ENCODE data around the gene CACNA1C.

The CACNA1C gene

GRCh38 chr12:2503762-2504161, 451.0 kb downstream of the CACNA1C start:
- no peak for DNase-seq (ENCODE audit: low read depth, low spot score)

DNA sequence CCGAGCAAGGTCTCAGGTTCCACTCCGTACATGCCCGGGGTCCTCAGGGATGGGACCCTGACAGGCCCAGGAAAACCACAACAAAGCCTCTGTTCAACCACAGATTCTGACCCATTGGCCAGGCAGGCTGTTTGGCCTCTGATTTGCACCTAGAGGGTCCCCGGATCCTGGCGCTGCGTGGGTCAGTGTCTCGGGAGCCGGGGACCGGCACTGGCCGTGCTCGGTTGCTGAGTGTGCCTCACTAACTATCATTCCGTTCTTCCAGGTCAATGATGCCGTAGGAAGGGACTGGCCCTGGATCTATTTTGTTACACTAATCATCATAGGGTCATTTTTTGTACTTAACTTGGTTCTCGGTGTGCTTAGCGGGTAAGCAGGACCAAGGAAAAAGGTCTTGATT, 451.8 kb downstream of the CACNA1C start:
- no peak for DNase-seq (ENCODE audit: low read depth, low spot score)

DNA sequence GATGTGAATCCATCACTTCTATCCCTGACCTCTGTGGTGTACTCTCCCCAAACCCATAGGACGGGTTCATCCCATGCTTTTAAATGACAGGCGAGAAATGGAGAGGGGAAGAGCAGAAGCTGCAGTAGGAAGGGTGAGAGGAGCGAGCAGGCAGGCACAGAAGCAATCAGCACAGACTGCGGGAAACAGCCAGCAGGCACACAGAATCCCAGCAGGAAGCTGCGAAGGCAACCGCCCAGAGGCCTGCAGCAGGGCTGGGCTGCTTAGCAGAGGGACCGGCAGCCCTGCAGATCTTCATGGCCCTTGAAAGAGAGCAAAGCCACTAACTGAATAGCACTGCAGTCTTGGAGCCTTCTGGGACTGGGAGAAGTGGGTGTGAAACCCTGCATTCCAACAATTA, 455.0 kb downstream of the CACNA1C start:
- no peak for DNase-seq (ENCODE audit: low read depth, low spot score)

GRCh38 chr12:2509137-2509536, 456.4 kb downstream of the CACNA1C start:
- no peak for DNase-seq (ENCODE audit: low read depth, low spot score)

DNA sequence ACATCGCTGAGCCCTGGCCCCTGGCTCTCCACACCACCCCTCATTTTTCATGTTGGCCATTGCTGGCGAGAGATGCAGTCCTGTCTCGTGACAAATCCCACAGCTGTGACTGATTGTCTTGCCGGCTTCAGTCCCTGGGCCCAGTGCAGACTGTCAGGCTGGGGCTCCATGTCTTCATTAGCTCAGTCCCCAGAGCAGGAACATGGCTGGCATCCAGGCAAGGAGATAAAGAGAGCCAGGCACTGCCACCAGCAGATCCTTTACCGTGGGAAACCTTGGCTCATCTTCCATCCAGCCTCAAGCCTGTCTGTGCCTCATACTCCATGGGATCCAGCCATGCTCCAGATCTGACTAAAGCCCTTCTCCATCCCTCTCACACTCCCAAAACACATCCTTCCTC, 457.3 kb downstream of the CACNA1C start:
- DNase-seq (ENCODE audit: low read depth, low spot score), result no peak

GRCh38 chr12:2513141-2514037, 460.6 kb downstream of the CACNA1C start:
- DNase-seq (ENCODE audit: low read depth, low spot score), result no peak

- DNase-seq (ENCODE audit: low read depth, low spot score), result no peak
Measured at GRCh38 chr12:2514038-2514340, 461.2 kb downstream of the CACNA1C start.

GRCh38 chr12:2520722-2521246, 468.0 kb downstream of the CACNA1C start:
- no peak for DNase-seq (ENCODE audit: low read depth, low spot score)

- no peak for DNase-seq (ENCODE audit: low read depth, low spot score)
Measured at GRCh38 chr12:2523317-2523716, 470.5 kb downstream of the CACNA1C start.

DNA sequence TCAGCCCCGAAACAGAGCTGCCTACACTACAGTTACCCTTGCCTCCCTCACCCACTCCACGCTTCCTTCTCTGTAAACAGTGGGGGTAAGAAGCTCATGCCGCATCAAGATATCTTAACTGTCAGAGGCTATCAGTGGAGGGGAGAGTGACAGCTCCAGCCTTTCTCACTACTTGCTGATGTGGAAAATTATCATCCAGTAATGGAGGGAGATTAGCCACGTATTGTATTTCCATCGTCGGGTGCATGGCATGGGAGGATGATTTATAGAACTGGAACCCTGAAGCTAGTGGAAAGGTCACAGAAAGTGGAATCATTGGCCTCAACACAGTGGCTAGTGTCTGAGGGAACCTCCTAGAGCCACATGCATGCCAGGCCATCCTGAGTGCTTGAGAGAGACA, 471.1 kb downstream of the CACNA1C start:
- DNase-seq (ENCODE audit: low read depth, low spot score), result no peak

GRCh38 chr12:2526371-2526770, 473.6 kb downstream of the CACNA1C start:
- DNase-seq (ENCODE audit: low read depth, low spot score), result no peak

GRCh38 chr12:2528001-2528400, 475.2 kb downstream of the CACNA1C start:
- no peak for DNase-seq (ENCODE audit: low read depth, low spot score)

DNA sequence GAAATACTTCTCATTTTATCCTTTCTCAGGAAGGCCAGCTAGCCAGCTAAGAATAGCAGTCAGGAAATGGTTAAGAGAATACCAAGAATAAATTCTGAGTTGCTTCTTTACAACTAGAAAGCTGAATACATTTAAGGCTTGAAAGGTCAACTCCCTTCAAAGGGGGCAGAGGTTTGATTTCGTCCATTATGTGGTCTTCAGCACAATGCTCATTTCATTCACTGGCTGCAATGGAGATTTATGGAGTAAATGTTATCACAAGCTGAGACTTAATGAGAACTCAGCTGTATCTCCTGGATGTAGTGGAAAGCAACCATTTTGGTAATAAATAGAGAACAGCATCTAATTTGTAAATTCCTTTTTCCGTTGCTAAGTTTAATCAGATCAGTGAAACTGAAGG, 477.0 kb downstream of the CACNA1C start:
- DNase-seq (ENCODE audit: low read depth, low spot score), result no peak

- no peak for DNase-seq (ENCODE audit: low read depth, low spot score)
Measured at GRCh38 chr12:2531371-2531770, 478.6 kb downstream of the CACNA1C start.

- no peak for DNase-seq (ENCODE audit: low read depth, low spot score)
Measured at GRCh38 chr12:2533036-2533435, 480.2 kb downstream of the CACNA1C start.

DNA sequence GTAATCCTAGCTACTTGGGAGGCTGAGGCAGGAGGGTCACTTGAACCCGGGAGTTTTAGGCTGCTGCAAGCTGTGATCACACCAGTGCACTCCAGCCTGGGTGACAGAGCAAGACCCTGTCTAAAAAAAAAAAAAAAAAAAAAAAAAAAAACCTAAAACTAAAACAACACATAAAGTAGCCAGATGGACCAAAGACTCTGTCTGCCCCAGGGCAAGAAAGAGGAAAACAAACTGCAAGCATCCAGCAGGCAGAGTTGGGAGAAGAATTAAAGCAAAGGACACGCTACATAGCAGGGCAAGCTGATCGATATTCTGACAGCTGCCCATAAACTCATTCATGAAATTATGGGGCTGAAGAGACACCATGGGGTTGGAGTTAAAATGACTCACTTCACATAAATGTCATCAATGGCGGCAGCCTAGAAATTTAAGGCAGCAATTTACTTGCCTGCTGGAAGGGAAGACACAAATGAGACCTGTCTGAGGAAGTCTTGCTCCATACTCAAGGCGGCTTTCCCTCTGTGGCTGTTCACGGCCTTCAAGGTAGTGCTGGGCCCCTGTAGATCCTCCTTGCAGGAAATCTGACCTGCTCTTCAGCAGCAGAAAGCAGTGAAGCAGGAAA, 482.9 kb downstream of the CACNA1C start:
- DNase-seq (ENCODE audit: low read depth, low spot score), result no peak

- no peak for DNase-seq (ENCODE audit: low read depth, low spot score)
Measured at GRCh38 chr12:2536724-2537123, 483.9 kb downstream of the CACNA1C start.

GRCh38 chr12:2537868-2538541, 485.2 kb downstream of the CACNA1C start:
- DNase-seq (ENCODE audit: low read depth, low spot score), result no peak

DNA sequence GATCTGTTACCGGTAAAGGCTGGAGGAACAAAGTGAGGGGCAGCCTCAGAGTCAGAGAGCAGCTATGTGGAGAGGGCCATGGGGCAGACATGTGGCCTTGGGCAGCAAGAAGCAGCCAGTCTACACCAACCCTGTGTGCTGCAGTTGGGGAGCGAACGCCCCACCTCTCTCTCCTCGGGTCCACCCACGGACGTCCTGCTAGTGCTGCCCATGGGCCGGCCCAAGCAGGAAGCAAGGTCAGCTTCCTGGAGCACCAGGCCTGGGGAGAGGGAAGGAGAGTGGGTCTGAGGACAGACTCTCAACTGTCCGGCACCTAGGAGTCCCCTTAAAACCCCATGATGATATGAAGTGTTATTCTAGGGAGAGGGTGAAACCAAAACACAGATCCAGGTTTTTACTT, 487.2 kb downstream of the CACNA1C start:
- no peak for DNase-seq (ENCODE audit: low read depth, low spot score)

GRCh38 chr12:2540535-2540941, 487.8 kb downstream of the CACNA1C start:
- no peak for DNase-seq (ENCODE audit: low read depth, low spot score)

GRCh38 chr12:2541631-2542204, 488.9 kb downstream of the CACNA1C start:
- DNase-seq (ENCODE audit: low read depth, low spot score), result no peak

DNA sequence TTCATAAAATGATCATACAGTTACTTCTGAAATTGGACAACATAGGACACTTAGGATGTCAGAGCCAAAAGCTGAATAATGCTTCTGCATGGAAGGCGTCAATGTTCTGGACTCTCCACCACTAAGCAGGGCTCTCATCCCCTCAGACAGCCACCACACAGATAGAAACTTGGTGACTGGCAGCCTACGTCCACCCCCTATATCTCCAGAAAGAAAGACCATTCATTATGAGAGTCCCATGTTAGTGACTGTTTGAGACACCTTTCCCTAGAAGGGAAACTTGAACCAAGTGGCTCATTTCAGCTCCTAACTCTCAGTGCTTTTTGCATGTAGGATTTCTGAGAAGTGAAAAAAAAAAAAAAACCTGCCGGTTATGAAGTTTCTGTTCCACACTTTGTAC, 491.0 kb downstream of the CACNA1C start:
- DNase-seq (ENCODE audit: low read depth, low spot score), result no peak

Data from smooth muscle cell of the brain vasculature (primary cell).